ENCODE data around the gene TRMT61A. TPM values are rescaled to one million over a fixed set of nuclear protein-coding genes. Genes with fewer than 3 reads are reported as not detected.

Gene TRMT61A
- total RNA-seq, 1 donor from 2014 or later, result 9.0 TPM

GRCh38 chr14:103537175-103537990, 8.4 kb downstream of the TRMT61A start:
- no peak overlapping the region for H3K4me3 ChIP-seq (ENCODE audit: low read depth, low read length)
- no peak for DNase-seq (ENCODE audit: low read depth)
- TF ChIP-seq, protein P1, sequence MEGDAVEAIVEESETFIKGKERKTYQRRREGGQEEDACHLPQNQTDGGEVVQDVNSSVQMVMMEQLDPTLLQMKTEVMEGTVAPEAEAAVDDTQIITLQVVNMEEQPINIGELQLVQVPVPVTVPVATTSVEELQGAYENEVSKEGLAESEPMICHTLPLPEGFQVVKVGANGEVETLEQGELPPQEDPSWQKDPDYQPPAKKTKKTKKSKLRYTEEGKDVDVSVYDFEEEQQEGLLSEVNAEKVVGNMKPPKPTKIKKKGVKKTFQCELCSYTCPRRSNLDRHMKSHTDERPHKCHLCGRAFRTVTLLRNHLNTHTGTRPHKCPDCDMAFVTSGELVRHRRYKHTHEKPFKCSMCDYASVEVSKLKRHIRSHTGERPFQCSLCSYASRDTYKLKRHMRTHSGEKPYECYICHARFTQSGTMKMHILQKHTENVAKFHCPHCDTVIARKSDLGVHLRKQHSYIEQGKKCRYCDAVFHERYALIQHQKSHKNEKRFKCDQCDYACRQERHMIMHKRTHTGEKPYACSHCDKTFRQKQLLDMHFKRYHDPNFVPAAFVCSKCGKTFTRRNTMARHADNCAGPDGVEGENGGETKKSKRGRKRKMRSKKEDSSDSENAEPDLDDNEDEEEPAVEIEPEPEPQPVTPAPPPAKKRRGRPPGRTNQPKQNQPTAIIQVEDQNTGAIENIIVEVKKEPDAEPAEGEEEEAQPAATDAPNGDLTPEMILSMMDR (conservative IDR thresholded peaks at IDR 0.05; ENCODE audit: low read depth, low read length), result no peak

- TF ChIP-seq, protein P1 (conservative IDR thresholded peaks at IDR 0.05; ENCODE audit: low read depth, low read length), result no peak
- no peak overlapping the region for H3K4me3 ChIP-seq (ENCODE audit: low read depth, low read length)
- DNase-seq (ENCODE audit: low read depth), result no peak
Observed at GRCh38 chr14:103538291-103539055, 9.5 kb downstream of the TRMT61A start.

DNA sequence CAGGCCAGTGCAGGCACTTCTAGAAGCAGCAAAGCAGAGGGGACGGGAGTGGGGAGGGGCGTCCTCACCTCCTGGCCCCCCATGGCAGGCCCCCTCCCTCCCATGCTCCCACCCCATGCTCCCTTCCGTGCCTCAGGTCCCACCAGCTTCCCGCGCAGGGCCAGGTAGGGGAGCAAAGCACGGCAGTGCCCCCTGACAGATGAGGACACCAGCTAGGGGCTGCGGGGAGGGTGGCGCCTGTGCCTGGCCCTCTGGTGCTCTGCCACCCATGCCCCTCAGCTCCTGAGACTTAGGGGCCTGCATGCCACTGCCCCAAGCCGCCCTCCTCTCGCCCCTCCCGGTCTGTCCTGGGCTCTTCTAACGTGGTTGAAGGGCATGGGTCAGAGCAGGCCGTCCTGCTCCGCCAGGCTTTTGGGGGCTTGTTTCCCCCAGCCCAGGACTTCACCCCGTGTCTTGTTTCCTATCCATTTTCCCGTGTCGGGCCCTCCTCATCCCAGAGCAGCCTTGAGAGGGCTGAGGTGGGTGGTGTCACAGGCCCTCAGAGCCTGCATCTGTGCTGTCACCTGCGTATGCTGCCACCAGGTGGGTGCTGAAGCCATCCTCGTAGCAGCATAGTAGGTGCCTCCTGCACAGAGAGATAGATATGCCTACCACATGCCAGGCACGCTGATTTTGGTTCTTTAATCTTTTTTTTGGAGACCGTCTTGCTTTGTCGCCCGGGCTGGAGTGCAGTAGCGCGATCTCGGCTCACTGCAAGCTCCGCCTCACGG, 10.2 kb downstream of the TRMT61A start:
- no peak for DNase-seq (ENCODE audit: low read depth)
- H3K4me3 ChIP-seq (ENCODE audit: low read depth, low read length), result no peak overlapping the region
- TF ChIP-seq, protein P1 (conservative IDR thresholded peaks at IDR 0.05; ENCODE audit: low read depth, low read length), result no peak

GRCh38 chr14:103540821-103541708, 12.1 kb downstream of the TRMT61A start:
- no peak for DNase-seq (ENCODE audit: low read depth)
- TF ChIP-seq, protein P1 (conservative IDR thresholded peaks at IDR 0.05; ENCODE audit: low read depth, low read length), result no peak
- H3K4me3 ChIP-seq (ENCODE audit: low read depth, low read length), result no peak overlapping the region

- TF ChIP-seq, protein P1 (conservative IDR thresholded peaks at IDR 0.05; ENCODE audit: low read depth, low read length), result peak; percentile 10
- no peak for DNase-seq (ENCODE audit: low read depth)
- H3K4me3 ChIP-seq (ENCODE audit: low read depth, low read length), result no peak overlapping the region
Observed at GRCh38 chr14:103541709-103542604, 13.0 kb downstream of the TRMT61A start.

Measured in epithelial cell of proximal tubule (primary cell).